Renal cortical epithelial cell (primary cell): Measurements from ENCODE around the gene MAP2K5. TPM values are rescaled to one million over a fixed set of nuclear protein-coding genes. Genes with fewer than 3 reads are reported as not detected.
"Not testable (repeated sequence)": the region's sequence is repeated elsewhere in the genome, so short reads cannot be mapped to it uniquely, and the experiment has no call there.

Experiments used
- DNase-seq: peaks from one replicate; pipeline ENCODE4 v3.0.0-alpha.2; 2011; ENCODE audit warnings: low read depth
- total RNA-seq: library from RNA; depleted of rRNA; stranded (reverse); fragments of >200 nt; gene quantifications from 2 replicates; pipeline ENCODE4 v1.2.3, GENCODE V29; 2014

The MAP2K5 gene
- total RNA-seq, 1 donor from 2014 or later, result 11.8 TPM

- DNase-seq, result no peak
Measured at GRCh38 chr15:67601073-67601472, 58.6 kb downstream of the MAP2K5 start.

- no peak for DNase-seq
Measured at GRCh38 chr15:67603063-67603462, 60.6 kb downstream of the MAP2K5 start.

GRCh38 chr15:67605871-67606270, 63.4 kb downstream of the MAP2K5 start:
- peak; percentile 16 for DNase-seq

- no peak for DNase-seq
Measured at GRCh38 chr15:67606742-67607141, 64.2 kb downstream of the MAP2K5 start.

- no peak for DNase-seq
Measured at GRCh38 chr15:67607329-67607728, 64.8 kb downstream of the MAP2K5 start.

GRCh38 chr15:67607959-67608637, 65.6 kb downstream of the MAP2K5 start:
- DNase-seq, result no peak

GRCh38 chr15:67608638-67608959, 66.1 kb downstream of the MAP2K5 start:
- DNase-seq, result no peak

GRCh38 chr15:67611370-67612369, 69.2 kb downstream of the MAP2K5 start:
- no peak for DNase-seq

- no peak for DNase-seq
Measured at GRCh38 chr15:67613211-67613610, 70.7 kb downstream of the MAP2K5 start.

- no peak for DNase-seq
Measured at GRCh38 chr15:67613708-67614107, 71.2 kb downstream of the MAP2K5 start.

GRCh38 chr15:67615131-67615534, 72.6 kb downstream of the MAP2K5 start:
- DNase-seq, result not testable (repeated sequence)

- DNase-seq, result no peak
Measured at GRCh38 chr15:67618297-67618696, 75.8 kb downstream of the MAP2K5 start.

- no peak for DNase-seq
Measured at GRCh38 chr15:67622110-67622509, 79.6 kb downstream of the MAP2K5 start.

- no peak for DNase-seq
Measured at GRCh38 chr15:67632261-67632660, 89.8 kb downstream of the MAP2K5 start.

- DNase-seq, result not testable (repeated sequence)
Measured at GRCh38 chr15:67635950-67636349, 93.4 kb downstream of the MAP2K5 start.

- DNase-seq, result no peak
Measured at GRCh38 chr15:67639591-67639990, 97.1 kb downstream of the MAP2K5 start.

GRCh38 chr15:67641453-67641852, 99.0 kb downstream of the MAP2K5 start:
- DNase-seq, result no peak

- DNase-seq, result no peak
Measured at GRCh38 chr15:67646847-67647246, 104.3 kb downstream of the MAP2K5 start.

GRCh38 chr15:67652586-67652985, 110.1 kb downstream of the MAP2K5 start:
- no peak for DNase-seq

GRCh38 chr15:67660446-67660845, 117.9 kb downstream of the MAP2K5 start:
- DNase-seq, result no peak

- no peak for DNase-seq
Measured at GRCh38 chr15:67660874-67661606, 118.5 kb downstream of the MAP2K5 start.

- DNase-seq, result no peak
Measured at GRCh38 chr15:67670647-67671305, 128.3 kb downstream of the MAP2K5 start.
